B cell (primary cell): Measurements from ENCODE around the gene RCSD1. TPM values are rescaled to one million over a fixed set of nuclear protein-coding genes. Genes with fewer than 3 reads are reported as not detected.
A peak's percentile ranks its signal among the peaks of the same experiment; 100 is the strongest.
"Not testable (repeated sequence)": the region's sequence is repeated elsewhere in the genome, so short reads cannot be mapped to it uniquely, and the experiment has no call there.

Experiments used
- ATAC-seq: fragments of 200-7000 bp; cut with Tn5 transposase; one replicate; pipeline ENCODE4 v1.10.0; 2021; ENCODE audit warnings: low read depth, mild to moderate bottlenecking, moderate number of reproducible peaks, moderate library complexity
- CTCF ChIA-PET: fragments of 350-600 bp; sonication (Branson Sonifier 250); formaldehyde crosslinking; loops from one replicate; lab custom pipeline; 2021; ENCODE audit warnings: antibody characterized with exemption, inconsistent platforms; lab: Charles Lee
- POLR2A ChIA-PET: fragments of 350-600 bp; sonication (Branson Sonifier 250); formaldehyde crosslinking; loops from one replicate; lab custom pipeline; 2021; ENCODE audit warnings: antibody characterized with exemption; lab: Charles Lee
- DNase-seq: peaks from one replicate; pipeline ENCODE4 v3.0.0; 2013
- H2AFZ ChIP-seq: 2 replicates; pipeline ENCODE4 v1.6.1; 2012; ENCODE audit warnings: mild to moderate bottlenecking, low read depth, low read length; ENCODE audit not compliant: insufficient read depth, poor library complexity, severe bottlenecking
- H3K27ac ChIP-seq, 2 donors: 1 replicate in 1 of 2; 2 replicates in 1 of 2; pipeline ENCODE4 v1.5.1; 2012 to 2013; ENCODE audit warnings: low read length in 2 of 2, mild to moderate bottlenecking in 2 of 2, moderate library complexity in 1 of 2
- H3K27me3 ChIP-seq, 4 experiments: fragments of 200-600 bp in 1 of 4; sonication (generic) in 1 of 4; replicated peaks in 1 of 4; 1 replicate in 2 of 4; 2 replicates in 2 of 4; pipeline versions ENCODE4 v1.6.1 to v1.7.0; 2013 to 2016; ENCODE audit warnings: low read length in 3 of 4, mild to moderate bottlenecking in 2 of 4, mixed read lengths in 1 of 4, moderate library complexity in 1 of 4; ENCODE audit not compliant: insufficient read depth in 4 of 4, control insufficient read depth in 3 of 4; ENCODE audit errors: control extremely low read depth in 1 of 4
- H3K36me3 ChIP-seq, 2 experiments: replicated peaks in 1 of 2; 1 replicate in 1 of 2; 2 replicates in 1 of 2; pipeline versions ENCODE4 v1.6.1 to v1.7.1; 2013; ENCODE audit warnings: low read length in 1 of 2; ENCODE audit not compliant: insufficient read depth in 2 of 2, control insufficient read depth in 1 of 2; ENCODE audit errors: control extremely low read depth in 1 of 2, extremely low read depth in 1 of 2
- H3K4me1 ChIP-seq, 2 donors: fragments of 200-600 bp in 1 of 2; sonication (generic) in 1 of 2; 1 replicate in 1 of 2; 2 replicates in 1 of 2; pipeline versions ENCODE4 v1.5.1 to v1.6.1; 2013 to 2017; ENCODE audit warnings: low read length in 2 of 2; ENCODE audit not compliant: control insufficient read depth in 2 of 2, insufficient read depth in 2 of 2
- H3K4me2 ChIP-seq: replicated peaks from 2 replicates; pipeline ENCODE3; 2012; ENCODE audit warnings: mild to moderate bottlenecking, low read depth, low read length; ENCODE audit not compliant: poor library complexity, severe bottlenecking
- H3K4me3 ChIP-seq, 5 experiments: fragments of 200-600 bp in 1 of 5; sonication (generic) in 1 of 5; 1 replicate in 3 of 5; 2 replicates in 2 of 5; pipeline versions ENCODE4 v1.5.1 to v1.7.0; 2011 to 2016; ENCODE audit warnings: low read length in 4 of 5, mild to moderate bottlenecking in 4 of 5, low read depth in 2 of 5, control low read depth in 1 of 5, moderate library complexity in 1 of 5; ENCODE audit not compliant: insufficient read depth in 1 of 5; ENCODE audit errors: control extremely low read depth in 1 of 5, extremely low read depth in 1 of 5
- H3K79me2 ChIP-seq: fragments of 200-600 bp; sonication (generic); one replicate; pipeline ENCODE4 v1.6.0; 2016; ENCODE audit warnings: low read length; ENCODE audit not compliant: control insufficient read depth, insufficient read depth
- H3K9ac ChIP-seq: fragments of 200-600 bp; sonication (generic); 2 replicates; pipeline ENCODE4 v1.6.1; 2017; ENCODE audit warnings: mild to moderate bottlenecking, low read length, moderate library complexity
- H3K9me3 ChIP-seq, 3 donors: one replicate each; pipeline versions ENCODE4 v1.6.1 to v1.7.1; 2013; ENCODE audit warnings: low read length in 2 of 3; ENCODE audit not compliant: control insufficient read depth in 2 of 3, insufficient read depth in 1 of 3; ENCODE audit errors: control extremely low read depth in 1 of 3
- H4K20me1 ChIP-seq: 2 replicates; pipeline ENCODE4 v1.6.0; 2012; ENCODE audit warnings: mild to moderate bottlenecking, low read length; ENCODE audit not compliant: insufficient read depth, control insufficient read depth, poor library complexity, severe bottlenecking
- H3K27ac Mint-ChIP-seq: one replicate; pipeline ENCODE4 v1.8.0; 2021; ENCODE audit warnings: mixed read lengths
- H3K27me3 Mint-ChIP-seq: one replicate; pipeline ENCODE4 v1.8.0; 2021; ENCODE audit warnings: mixed read lengths
- H3K4me1 Mint-ChIP-seq: one replicate; pipeline ENCODE4 v1.8.0; 2021; ENCODE audit warnings: mixed read lengths
- H3K4me3 Mint-ChIP-seq: one replicate; pipeline ENCODE4 v1.8.0; 2021; ENCODE audit warnings: mixed read lengths
- H3K9me3 Mint-ChIP-seq: one replicate; pipeline ENCODE4 v1.8.0; 2022; ENCODE audit warnings: mixed read lengths; ENCODE audit not compliant: insufficient read depth
- CTCF ChIP-seq: fragments of 200-600 bp; IDR thresholded peaks from one replicate; pipeline ENCODE4 v1.8.0; 2022; ENCODE audit warnings: antibody characterized with exemption, mild to moderate bottlenecking
- EZH2 ChIP-seq: IDR thresholded peaks from 2 replicates; pipeline ENCODE4 v1.6.1; 2012; ENCODE audit warnings: borderline replicate concordance, low read depth, mild to moderate bottlenecking, moderate library complexity, low read length; ENCODE audit not compliant: insufficient read depth, poor library complexity, severe bottlenecking
- WGBS: methylation state at CpG from one replicate; pipeline ENCODE4 v1.1.5; 2013; ENCODE audit warnings: missing lambda C conversion rate; ENCODE audit not compliant: insufficient coverage; 5-methylcytosine and 5-hydroxymethylcytosine counted together
- intact Hi-C: fragments of 100-400 bp; cut with micrococcal nuclease; formaldehyde crosslinking; loops from one replicate; pipeline ENCODE4 v1.10.0; 2022
- polyA plus RNA-seq: library from polyadenylated mRNA; depleted of rRNA; stranded (reverse); fragments of >200 nt; gene quantifications from 2 replicates; pipeline ENCODE4 v1.2.3, GENCODE V29; 2012
- total RNA-seq, 2 donors: library from RNA; stranded (reverse); fragments of 120-200 nt in 1 of 2; gene quantifications; 1 replicate in 1 of 2; 2 replicates in 1 of 2; pipeline versions ENCODE4 v1.2.3 to v1.2.4, GENCODE V29; 2013 to 2022

Gene RCSD1
- total and polyA plus RNA-seq, 2 donors (not counting 1 experiment from before 2014, with no cell fraction given), result 129 to 525 TPM

GRCh38 chr1:167613984-167614383, 16.0 kb upstream of the RCSD1 start:
- H3K27me3 Mint-ChIP-seq, H3K4me3 ChIP-seq, intact Hi-C loops, H3K9me3 ChIP-seq, H3K9ac ChIP-seq, DNase-seq, ATAC-seq, H3K27me3 ChIP-seq, H4K20me1 ChIP-seq, H2AFZ ChIP-seq, H3K36me3 ChIP-seq, H3K9me3 Mint-ChIP-seq: not testable (repeated sequence)
- POLR2A ChIA-PET, result interaction anchor here (1.3 to 7.6 kb wide), 2 partner anchors 18 to 36 kb away, joined by 3 to 289 read pairs; partner anchors contain the start of gene RCSD1
- Mint-ChIP-seq H3K4me3 (peak overlapping the region; percentile 5), H3K27ac (peak overlapping the region; percentile 24), H3K4me1 (peaks cover 77% of the 10 kb centered on the region)
- H3K27ac ChIP-seq, result peak overlapping the region in 1 of 2 donors; percentile 89
- H3K4me2 ChIP-seq, result peak overlapping the region; percentile 31
- peaks cover 52% of the 10 kb centered on the region for H3K79me2 ChIP-seq
- CTCF ChIA-PET, result interaction anchor here (0.9 to 7.3 kb wide), 7 partner anchors 10 to 73 kb away, joined by 3 to 133 read pairs (median 5); partner anchors contain the start of gene RCSD1
- WGBS, result no CpG with 5 or more reads among the region's 2 CpGs
- H3K4me1 ChIP-seq, result peaks cover 61 to 73% of the 10 kb centered on the region in 2 donors

GRCh38 chr1:167614851-167615250, 15.2 kb upstream of the RCSD1 start:
- H3K4me2 ChIP-seq, result no peak overlapping the region
- H3K79me2 ChIP-seq, result peaks cover 44% of the 10 kb centered on the region
- CTCF ChIA-PET, result interaction anchor here (0.9 to 7.3 kb wide), 7 partner anchors 9 to 72 kb away, joined by 3 to 133 read pairs (median 5); partner anchors contain the start of gene RCSD1
- DNase-seq (no peak), ATAC-seq (no peak)
- Mint-ChIP-seq H3K27me3 (no peaks in the 10 kb centered on the region), H3K4me3 (no peak overlapping the region), H3K9me3 (no peaks in the 10 kb centered on the region), H3K4me1 (peaks cover 78% of the 10 kb centered on the region), H3K27ac (peak overlapping the region; percentile 27)
- peaks cover 70 to 80% of the 10 kb centered on the region in 2 donors for H3K4me1 ChIP-seq
- POLR2A ChIA-PET, result interaction anchor here (1.3 to 7.6 kb wide), 3 partner anchors 13 to 35 kb away, joined by 3 to 289 read pairs (median 44); partner anchors contain the start of gene RCSD1
- peak overlapping the region; percentile 13 to 89 for H3K27ac ChIP-seq
- intact Hi-C loops, result loop anchor here (5.0 kb wide), 1 partner anchor 37 kb away; no protein-coding TSS in a partner anchor
- no peaks in the 10 kb centered on the region for H3K27me3 ChIP-seq
- WGBS, result 83% methylated on average over 1 of the region's 1 CpG
- no peak overlapping the region for H3K9ac ChIP-seq
- H3K4me3 ChIP-seq, result peak overlapping the region in 1 of 5 experiments; percentile 12
- no peaks in the 10 kb centered on the region for H4K20me1 ChIP-seq
- no peak for TF ChIP-seq EZH2
- TF ChIP-seq CTCF, result no peak
- no peak overlapping the region for H2AFZ ChIP-seq
- peaks cover 3 to 5% (median 3%) of the 10 kb centered on the region in 3 donors for H3K9me3 ChIP-seq
- H3K36me3 ChIP-seq, result no peaks in the 10 kb centered on the region
